Measurements from ENCODE around the gene ITSN2. TPM values are rescaled to one million over a fixed set of nuclear protein-coding genes. Genes with fewer than 3 reads are reported as not detected.

ITSN2 gene
- total RNA-seq, 1 experiment from 2014 or later, result 26.5 TPM

- RAD21 ChIA-PET (ENCODE audit: low non-redundant PET in 1 of 2, low total read pairs in 2 of 2, uncharacterized antibody in 2 of 2, unreplicated experiment in 2 of 2), result no interaction called here
- Histone ChIP-seq H3K27me3 (ENCODE audit: insufficient read depth, low read length) (no peaks in the 10 kb centered on the region), H3K4me2 (ENCODE audit: low read length) (no peak overlapping the region), H3K79me2 (ENCODE audit: insufficient read depth, low read length) (peaks cover 2% of the 10 kb centered on the region; the same call in 1 of the 2 replicates), H3K27ac (ENCODE audit: low read depth, low read length) (no peak overlapping the region), H3K36me3 (ENCODE audit: control insufficient read depth in 1 of 2, insufficient read depth in 2 of 2, low read length in 2 of 2) (no peaks in the 10 kb centered on the region), H4K20me1 (ENCODE audit: insufficient read depth) (no peaks in the 10 kb centered on the region), H3K9ac (ENCODE audit: low read length) (no peak overlapping the region), H3K9me3 (ENCODE audit: control insufficient read depth in 1 of 2, insufficient read depth in 1 of 2, low read depth in 1 of 2, low read length in 2 of 2) (no peaks in the 10 kb centered on the region), H2AFZ (ENCODE audit: low read depth, low read length, poor library complexity, severe bottlenecking) (no peak overlapping the region), H3K4me3 (replicated peaks in 1 of 2; ENCODE audit: low read depth in 1 of 2, low read length in 2 of 2) (no peak overlapping the region), H3K4me1 (ENCODE audit: control insufficient read depth in 1 of 2, insufficient read depth in 2 of 2, low read length in 2 of 2) (no peaks in the 10 kb centered on the region), H3K9me2 (ENCODE audit: insufficient read depth) (no peaks in the 10 kb centered on the region)
- POLR2A ChIA-PET, result no interaction called here
- intact Hi-C loops (cut with micrococcal nuclease), result no loop called here
- ATAC-seq (no peak), DNase-seq (ENCODE audit: low read depth, low spot score) (no peak)
- TF ChIP-seq CTCF (IDR thresholded peaks at IDR 0.05 in 2 of 3, conservative IDR thresholded peaks at IDR 0.05 in 1 of 3; ENCODE audit: borderline replicate concordance in 1 of 3, insufficient read depth in 1 of 3, low read depth in 2 of 3, low read length in 2 of 3) (no peak), ELF1 (IDR thresholded peaks at IDR 0.05; ENCODE audit: borderline replicate concordance, low read depth) (no peak), CEBPB (IDR thresholded peaks at IDR 0.05; ENCODE audit: low read depth) (no peak), EZH2 (IDR thresholded peaks at IDR 0.05) (no peak)
- no TSS peak for BruUV-seq (replicated peaks)
- CTCF ChIA-PET, result no interaction called here
Measured at GRCh38 chr2:24328010-24328409, 32.3 kb downstream of the ITSN2 start.

- POLR2A ChIA-PET, result no interaction called here
- DNase-seq (ENCODE audit: low read depth, low spot score), result no peak
Measured at GRCh38 chr2:24317491-24317920, 42.8 kb downstream of the ITSN2 start.

More at GRCh38 chr2:24317491-24317920, 42.8 kb downstream of the ITSN2 start:
- H3K9ac ChIP-seq (ENCODE audit: low read length), result no peak overlapping the region
- ATAC-seq, result no peak
- TF ChIP-seq POLR2A (IDR thresholded peaks at IDR 0.05; ENCODE audit: borderline replicate concordance, extremely low read depth, insufficient read depth, insufficient read length) (no peak), EZH2phosphoT487 (IDR thresholded peaks at IDR 0.05; ENCODE audit: borderline replicate concordance) (no peak), CBX3 (IDR thresholded peaks at IDR 0.05; ENCODE audit: low read depth) (no peak), MAX (IDR thresholded peaks at IDR 0.05) (no peak)
- no peaks in the 10 kb centered on the region for H4K20me1 ChIP-seq (ENCODE audit: insufficient read depth)
- H3K4me2 ChIP-seq (ENCODE audit: low read length), result no peak overlapping the region
- H3K27me3 ChIP-seq (ENCODE audit: insufficient read depth, low read length), result no peaks in the 10 kb centered on the region
- H3K4me1 ChIP-seq (ENCODE audit: control insufficient read depth in 1 of 2, insufficient read depth in 2 of 2, low read length in 2 of 2), result no peaks in the 10 kb centered on the region; a peak in 1 of 4 replicates
- H3K27ac ChIP-seq (ENCODE audit: low read depth, low read length), result no peak overlapping the region
- H3K9me3 ChIP-seq (ENCODE audit: control insufficient read depth in 1 of 2, insufficient read depth in 1 of 2, low read depth in 1 of 2, low read length in 2 of 2), result no peaks in the 10 kb centered on the region
- H3K4me3 ChIP-seq (replicated peaks in 1 of 2; ENCODE audit: low read depth in 1 of 2, low read length in 2 of 2), result no peak overlapping the region
- H3K79me2 ChIP-seq (ENCODE audit: insufficient read depth, low read length), result no peaks in the 10 kb centered on the region; the same call in 1 of the 2 replicates
- CTCF ChIA-PET, result no interaction called here
- H2AFZ ChIP-seq (ENCODE audit: low read depth, low read length, poor library complexity, severe bottlenecking), result no peak overlapping the region
- intact Hi-C loops (cut with micrococcal nuclease), result no loop called here
- H3K36me3 ChIP-seq (ENCODE audit: control insufficient read depth in 1 of 2, insufficient read depth in 2 of 2, low read length in 2 of 2), result no peaks in the 10 kb centered on the region
- no TSS peak for BruUV-seq (replicated peaks)
- H3K9me2 ChIP-seq (ENCODE audit: insufficient read depth), result no peaks in the 10 kb centered on the region
- RAD21 ChIA-PET (ENCODE audit: low non-redundant PET in 1 of 2, low total read pairs in 2 of 2, uncharacterized antibody in 2 of 2, unreplicated experiment in 2 of 2), result no interaction called here

Measured in HCT116 (cell line).